OCI-LY1 (cell line): ENCODE measurements around the gene HGD.

Experiments used
- EZH2 ChIP-seq: fragments of 200-600 bp; sonication (generic), shearing (Covaris generic); IDR thresholded peaks from 2 replicates; pipeline ENCODE4 v1.8.0; 2017; ENCODE audit warnings: borderline replicate concordance, mixed run types, mild to moderate bottlenecking, antibody characterized with exemption, low read length, moderate library complexity, mixed read lengths
- TF ChIP-seq, protein P1 (sequence below): fragments of 200-600 bp; sonication (generic), shearing (Covaris generic); IDR thresholded peaks from 2 replicates; pipeline ENCODE4 v1.5.1; 2017; ENCODE audit warnings: mild to moderate bottlenecking, antibody characterized with exemption, low read length, moderate library complexity, mixed read lengths

DNA sequence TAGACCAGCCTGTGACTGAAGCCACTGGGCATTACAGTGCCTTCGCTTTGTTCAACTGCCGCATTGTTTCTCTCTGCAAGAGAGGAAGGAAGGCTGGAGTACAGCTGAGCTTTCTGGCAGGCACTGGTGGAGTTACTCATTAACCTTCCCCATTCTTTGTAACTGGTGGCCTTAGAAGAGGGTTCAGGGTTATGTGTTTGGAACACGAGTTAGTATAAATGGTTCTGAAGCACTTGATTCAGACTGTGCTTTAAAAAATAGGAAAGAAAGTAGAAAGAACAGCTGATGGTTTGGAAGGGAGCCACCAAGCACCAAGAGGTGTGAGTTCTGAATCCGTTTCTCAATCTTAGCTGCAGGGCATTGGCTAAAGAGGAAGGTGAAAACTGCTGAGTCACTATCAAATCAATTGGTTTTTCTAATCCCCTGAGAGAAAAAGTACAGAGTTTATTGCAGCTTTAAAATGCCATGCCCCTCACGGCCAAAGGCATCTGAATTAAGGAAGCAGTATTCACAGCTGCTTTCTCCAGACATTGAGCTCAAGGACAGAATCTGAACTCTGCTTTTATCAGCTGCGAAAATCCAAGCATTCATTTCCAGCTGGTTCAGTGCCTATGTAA lies 3.6 kb downstream of the HGD start:
- TF ChIP-seq, protein P1, sequence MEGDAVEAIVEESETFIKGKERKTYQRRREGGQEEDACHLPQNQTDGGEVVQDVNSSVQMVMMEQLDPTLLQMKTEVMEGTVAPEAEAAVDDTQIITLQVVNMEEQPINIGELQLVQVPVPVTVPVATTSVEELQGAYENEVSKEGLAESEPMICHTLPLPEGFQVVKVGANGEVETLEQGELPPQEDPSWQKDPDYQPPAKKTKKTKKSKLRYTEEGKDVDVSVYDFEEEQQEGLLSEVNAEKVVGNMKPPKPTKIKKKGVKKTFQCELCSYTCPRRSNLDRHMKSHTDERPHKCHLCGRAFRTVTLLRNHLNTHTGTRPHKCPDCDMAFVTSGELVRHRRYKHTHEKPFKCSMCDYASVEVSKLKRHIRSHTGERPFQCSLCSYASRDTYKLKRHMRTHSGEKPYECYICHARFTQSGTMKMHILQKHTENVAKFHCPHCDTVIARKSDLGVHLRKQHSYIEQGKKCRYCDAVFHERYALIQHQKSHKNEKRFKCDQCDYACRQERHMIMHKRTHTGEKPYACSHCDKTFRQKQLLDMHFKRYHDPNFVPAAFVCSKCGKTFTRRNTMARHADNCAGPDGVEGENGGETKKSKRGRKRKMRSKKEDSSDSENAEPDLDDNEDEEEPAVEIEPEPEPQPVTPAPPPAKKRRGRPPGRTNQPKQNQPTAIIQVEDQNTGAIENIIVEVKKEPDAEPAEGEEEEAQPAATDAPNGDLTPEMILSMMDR: no peak
- TF ChIP-seq EZH2: no peak
